ENCODE measurements around the gene CADPS2.

The CADPS2 gene

DNA sequence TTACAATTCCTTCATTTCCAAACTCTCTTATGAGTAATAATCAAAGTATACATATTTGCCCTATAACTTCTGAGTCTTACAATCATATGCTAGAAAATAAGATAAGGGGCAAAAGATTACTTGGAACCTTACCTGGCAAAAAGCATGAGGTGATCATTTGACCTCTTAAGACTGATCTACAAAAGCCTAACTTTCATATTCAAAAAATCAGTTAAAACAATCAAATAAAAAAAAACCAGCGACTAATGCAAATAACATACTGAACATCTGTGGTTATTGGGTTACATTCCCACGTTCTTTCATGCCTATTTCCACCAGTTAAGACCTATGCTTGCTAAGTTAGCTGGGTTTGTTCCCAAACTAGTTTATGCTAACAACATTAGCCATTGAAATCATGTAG, 375.0 kb downstream of the CADPS2 start:
- TF ChIP-seq, protein P1, sequence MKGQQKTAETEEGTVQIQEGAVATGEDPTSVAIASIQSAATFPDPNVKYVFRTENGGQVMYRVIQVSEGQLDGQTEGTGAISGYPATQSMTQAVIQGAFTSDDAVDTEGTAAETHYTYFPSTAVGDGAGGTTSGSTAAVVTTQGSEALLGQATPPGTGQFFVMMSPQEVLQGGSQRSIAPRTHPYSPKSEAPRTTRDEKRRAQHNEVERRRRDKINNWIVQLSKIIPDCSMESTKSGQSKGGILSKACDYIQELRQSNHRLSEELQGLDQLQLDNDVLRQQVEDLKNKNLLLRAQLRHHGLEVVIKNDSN (IDR thresholded peaks at IDR 0.05) = no peak
- no peak for TF ChIP-seq YY1 (IDR thresholded peaks at IDR 0.05; ENCODE audit: low read depth)
- TF ChIP-seq NFIC (IDR thresholded peaks at IDR 0.05) = no peak
- TF ChIP-seq, protein P2, sequence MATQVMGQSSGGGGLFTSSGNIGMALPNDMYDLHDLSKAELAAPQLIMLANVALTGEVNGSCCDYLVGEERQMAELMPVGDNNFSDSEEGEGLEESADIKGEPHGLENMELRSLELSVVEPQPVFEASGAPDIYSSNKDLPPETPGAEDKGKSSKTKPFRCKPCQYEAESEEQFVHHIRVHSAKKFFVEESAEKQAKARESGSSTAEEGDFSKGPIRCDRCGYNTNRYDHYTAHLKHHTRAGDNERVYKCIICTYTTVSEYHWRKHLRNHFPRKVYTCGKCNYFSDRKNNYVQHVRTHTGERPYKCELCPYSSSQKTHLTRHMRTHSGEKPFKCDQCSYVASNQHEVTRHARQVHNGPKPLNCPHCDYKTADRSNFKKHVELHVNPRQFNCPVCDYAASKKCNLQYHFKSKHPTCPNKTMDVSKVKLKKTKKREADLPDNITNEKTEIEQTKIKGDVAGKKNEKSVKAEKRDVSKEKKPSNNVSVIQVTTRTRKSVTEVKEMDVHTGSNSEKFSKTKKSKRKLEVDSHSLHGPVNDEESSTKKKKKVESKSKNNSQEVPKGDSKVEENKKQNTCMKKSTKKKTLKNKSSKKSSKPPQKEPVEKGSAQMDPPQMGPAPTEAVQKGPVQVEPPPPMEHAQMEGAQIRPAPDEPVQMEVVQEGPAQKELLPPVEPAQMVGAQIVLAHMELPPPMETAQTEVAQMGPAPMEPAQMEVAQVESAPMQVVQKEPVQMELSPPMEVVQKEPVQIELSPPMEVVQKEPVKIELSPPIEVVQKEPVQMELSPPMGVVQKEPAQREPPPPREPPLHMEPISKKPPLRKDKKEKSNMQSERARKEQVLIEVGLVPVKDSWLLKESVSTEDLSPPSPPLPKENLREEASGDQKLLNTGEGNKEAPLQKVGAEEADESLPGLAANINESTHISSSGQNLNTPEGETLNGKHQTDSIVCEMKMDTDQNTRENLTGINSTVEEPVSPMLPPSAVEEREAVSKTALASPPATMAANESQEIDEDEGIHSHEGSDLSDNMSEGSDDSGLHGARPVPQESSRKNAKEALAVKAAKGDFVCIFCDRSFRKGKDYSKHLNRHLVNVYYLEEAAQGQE (IDR thresholded peaks at IDR 0.05; ENCODE audit: low read depth) = no peak
- TF ChIP-seq EP300 (IDR thresholded peaks at IDR 0.05; ENCODE audit: borderline replicate concordance) = no peak
- TF ChIP-seq TCF12 (IDR thresholded peaks at IDR 0.05; ENCODE audit: low read depth) = no peak
- no peak for TF ChIP-seq EGR1 (IDR thresholded peaks at IDR 0.05)

DNA sequence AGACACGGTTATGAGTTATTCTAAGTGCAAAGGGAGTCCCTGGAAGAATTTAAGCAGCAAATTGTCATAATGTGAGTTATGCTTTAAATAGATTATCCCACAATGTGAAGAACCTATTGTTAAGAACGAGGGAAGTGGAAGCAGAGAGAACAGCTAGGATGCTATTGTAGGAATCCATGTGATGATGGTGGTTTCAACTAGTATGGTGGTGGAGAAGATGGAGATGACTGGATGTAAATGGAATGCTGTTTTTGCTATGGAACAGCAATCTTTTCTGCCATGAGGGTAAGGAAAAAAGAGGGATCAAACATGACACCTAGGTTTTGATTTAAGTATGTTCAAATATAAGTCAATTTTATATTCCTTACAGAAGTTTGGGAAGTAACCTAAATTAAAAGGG, 378.7 kb downstream of the CADPS2 start:
- TF ChIP-seq RAD21 (IDR thresholded peaks at IDR 0.05; ENCODE audit: low read depth) (no peak), CREB1 (IDR thresholded peaks at IDR 0.05; ENCODE audit: low read depth) (no peak), FOXM1 (IDR thresholded peaks at IDR 0.05; ENCODE audit: borderline replicate concordance, low read depth) (no peak), EP300 (IDR thresholded peaks at IDR 0.05; ENCODE audit: borderline replicate concordance) (no peak), TAF1 (IDR thresholded peaks at IDR 0.05; ENCODE audit: low read depth) (no peak)
- TF ChIP-seq, protein P2 (IDR thresholded peaks at IDR 0.05; ENCODE audit: low read depth) = no peak

DNA sequence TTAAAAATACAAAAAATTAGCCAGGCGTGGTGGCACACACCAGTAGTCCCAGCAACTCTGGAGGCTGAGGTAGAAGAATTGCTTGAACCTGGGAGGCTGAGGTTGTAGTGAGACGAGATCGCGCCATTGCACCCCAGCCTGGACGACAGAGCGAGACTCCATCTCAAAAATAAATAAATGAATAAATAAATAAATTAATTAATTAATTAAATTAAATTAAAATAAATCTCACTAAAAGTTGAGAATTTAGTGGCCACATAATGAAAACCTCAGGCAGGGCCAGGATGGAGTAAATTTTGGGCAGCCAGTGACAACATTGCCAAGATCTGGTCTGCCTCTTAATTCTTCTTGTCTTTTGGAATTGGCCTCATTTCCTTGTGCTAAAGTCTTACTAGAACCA, 394.3 kb downstream of the CADPS2 start:
- TF ChIP-seq ZBTB7A (IDR thresholded peaks at IDR 0.05; ENCODE audit: low read depth) (no peak), EP300 (IDR thresholded peaks at IDR 0.05; ENCODE audit: borderline replicate concordance) (no peak), TAF1 (IDR thresholded peaks at IDR 0.05; ENCODE audit: low read depth) (no peak), RAD21 (IDR thresholded peaks at IDR 0.05; ENCODE audit: low read depth) (no peak), FOXM1 (IDR thresholded peaks at IDR 0.05; ENCODE audit: borderline replicate concordance, low read depth) (no peak), NFIC (IDR thresholded peaks at IDR 0.05) (no peak), TCF12 (IDR thresholded peaks at IDR 0.05; ENCODE audit: low read depth) (no peak), CREB1 (IDR thresholded peaks at IDR 0.05; ENCODE audit: low read depth) (no peak), TEAD4 (IDR thresholded peaks at IDR 0.05) (no peak), EGR1 (IDR thresholded peaks at IDR 0.05) (no peak), YY1 (IDR thresholded peaks at IDR 0.05; ENCODE audit: low read depth) (no peak), CEBPB (IDR thresholded peaks at IDR 0.05) (no peak)
- TF ChIP-seq, protein P1 (IDR thresholded peaks at IDR 0.05) = no peak
- TF ChIP-seq, protein P2 (IDR thresholded peaks at IDR 0.05; ENCODE audit: low read depth) = no peak
- TF ChIP-seq, protein P3, sequence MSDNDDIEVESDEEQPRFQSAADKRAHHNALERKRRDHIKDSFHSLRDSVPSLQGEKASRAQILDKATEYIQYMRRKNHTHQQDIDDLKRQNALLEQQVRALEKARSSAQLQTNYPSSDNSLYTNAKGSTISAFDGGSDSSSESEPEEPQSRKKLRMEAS (IDR thresholded peaks at IDR 0.05) = no peak

DNA sequence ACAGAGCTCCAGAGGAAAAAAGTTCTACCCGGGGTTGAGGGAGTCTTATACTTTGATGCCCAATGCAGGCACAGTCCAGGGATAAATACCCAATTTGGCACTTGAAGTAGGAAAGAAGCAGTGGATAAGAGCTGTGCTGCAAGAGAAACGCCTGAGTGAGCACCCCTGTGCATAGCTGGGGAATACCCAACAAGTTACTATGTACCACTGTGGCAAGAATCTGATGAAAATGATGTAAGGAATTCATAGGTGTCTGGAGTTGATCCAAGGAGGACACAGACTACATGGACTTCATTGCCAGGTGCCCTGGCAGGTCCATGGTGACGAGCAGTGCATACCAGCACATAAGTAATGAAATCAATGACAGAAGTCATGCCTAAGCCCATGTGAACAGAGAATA, 398.0 kb downstream of the CADPS2 start:
- TF ChIP-seq TEAD4 (IDR thresholded peaks at IDR 0.05) = no peak
- TF ChIP-seq, protein P1 (IDR thresholded peaks at IDR 0.05) = no peak
- TF ChIP-seq, protein P2 (IDR thresholded peaks at IDR 0.05; ENCODE audit: low read depth) = no peak
- no peak for TF ChIP-seq EP300 (IDR thresholded peaks at IDR 0.05; ENCODE audit: borderline replicate concordance)
- TF ChIP-seq RAD21 (IDR thresholded peaks at IDR 0.05; ENCODE audit: low read depth) = no peak
- TF ChIP-seq CEBPB (IDR thresholded peaks at IDR 0.05) = no peak
- TF ChIP-seq CREB1 (IDR thresholded peaks at IDR 0.05; ENCODE audit: low read depth) = no peak
- TF ChIP-seq, protein P3 (IDR thresholded peaks at IDR 0.05) = no peak
- TF ChIP-seq ZBTB7A (IDR thresholded peaks at IDR 0.05; ENCODE audit: low read depth) = no peak
